HCT116 (cell line): Measurements from ENCODE around the gene EPB41L4A. TPM values are rescaled to one million over a fixed set of nuclear protein-coding genes. Genes with fewer than 3 reads are reported as not detected.

Source experiments
- ATAC-seq: fragments of 200-7000 bp; cut with Tn5 transposase; 2 replicates; pipeline ENCODE4 v1.9.1; 2020; ENCODE audit warnings: mild to moderate bottlenecking, moderate library complexity
- BruUV-seq: library from RNA; stranded (reverse); fragments of 400-500 nt; replicated peaks from 2 replicates; lab custom pipeline; 2021; lab: Mats Ljungman, UMichigan
- CTCF ChIA-PET: fragments of 300-600 bp; sonication (Branson Sonifier 250); formaldehyde crosslinking; loops from one replicate; lab custom pipeline; 2021; ENCODE audit warnings: antibody characterized with exemption; lab: Charles Lee
- POLR2A ChIA-PET: fragments of 300-600, 350-600 bp; sonication (Branson Sonifier 250); formaldehyde crosslinking; loops from one replicate; lab custom pipeline; 2021; ENCODE audit warnings: antibody characterized with exemption; lab: Charles Lee
- RAD21 ChIA-PET, 2 experiments: fragments of 300-600 bp; sonication (Branson Sonifier 250); formaldehyde crosslinking; loops; one replicate each; lab custom pipeline; 2023; ENCODE audit warnings: low total read pairs in 2 of 2; ENCODE audit not compliant: uncharacterized antibody in 2 of 2, unreplicated experiment in 2 of 2, low non-redundant PET in 1 of 2; lab: Charles Lee
- DNase-seq: peaks from one replicate; pipeline ENCODE4 v3.0.0-alpha.2; 2010; ENCODE audit warnings: low read depth, low spot score
- H2AFZ ChIP-seq: fragments of 200-600 bp; shearing (Covaris generic), sonication (generic); 2 replicates; pipeline ENCODE4 v1.6.1; 2017; ENCODE audit warnings: low read depth, mixed run types, mixed read lengths, antibody characterized with exemption, low read length; ENCODE audit not compliant: poor library complexity, severe bottlenecking
- H3K27ac ChIP-seq: 2 replicates; pipeline ENCODE4 v1.5.1; 2012; ENCODE audit warnings: low read depth, low read length
- H3K27me3 ChIP-seq: fragments of 200-600 bp; sonication (generic); 2 replicates; pipeline ENCODE4 v1.6.1; 2016; ENCODE audit warnings: mixed run types, low read length, mixed read lengths; ENCODE audit not compliant: insufficient read depth
- H3K36me3 ChIP-seq, 2 experiments: fragments of 200-500 bp in 1 of 2; fragments of 200-600 bp in 1 of 2; sonication (Bioruptor generic) in 1 of 2; sonication (generic) in 1 of 2; 2 replicates each; pipeline versions ENCODE4 v1.5.1 to v1.6.1; 2014 to 2016; ENCODE audit warnings: low read length in 2 of 2, inconsistent platforms in 1 of 2, mixed read lengths in 1 of 2, mixed run types in 1 of 2; ENCODE audit not compliant: insufficient read depth in 2 of 2, control insufficient read depth in 1 of 2
- H3K4me1 ChIP-seq, 2 experiments: fragments of 200-600 bp in 1 of 2; sonication (generic) in 1 of 2; 2 replicates each; pipeline versions ENCODE4 v1.5.1 to v1.6.1; 2012 to 2017; ENCODE audit warnings: low read length in 2 of 2, inconsistent platforms in 1 of 2, mild to moderate bottlenecking in 1 of 2, mixed read lengths in 1 of 2, mixed run types in 1 of 2, moderate library complexity in 1 of 2; ENCODE audit not compliant: insufficient read depth in 2 of 2, control insufficient read depth in 1 of 2
- H3K4me2 ChIP-seq: fragments of 200-600 bp; sonication (generic); 2 replicates; pipeline ENCODE4 v1.6.1; 2017; ENCODE audit warnings: mixed run types, low read length, mixed read lengths
- H3K4me3 ChIP-seq, 2 experiments: fragments of 200-600 bp in 1 of 2; sonication (generic) in 1 of 2; replicated peaks in 1 of 2; 2 replicates each; pipeline ENCODE4 v1.5.1; 2011 to 2016; ENCODE audit warnings: low read length in 2 of 2, control low read depth in 1 of 2, low read depth in 1 of 2, mild to moderate bottlenecking in 1 of 2, mixed read lengths in 1 of 2, mixed run types in 1 of 2
- H3K79me2 ChIP-seq: fragments of 200-600 bp; sonication (generic); 2 replicates; pipeline ENCODE4 v1.6.1; 2017; ENCODE audit warnings: mild to moderate bottlenecking, mixed run types, low read length, moderate library complexity, mixed read lengths; ENCODE audit not compliant: insufficient read depth
- H3K9ac ChIP-seq: fragments of 200-600 bp; sonication (generic); 2 replicates; pipeline ENCODE4 v1.6.1; 2016; ENCODE audit warnings: low read length, mixed read lengths
- H3K9me2 ChIP-seq: fragments of 200-600 bp; sonication (generic), shearing (Covaris generic); 2 replicates; pipeline ENCODE4 v1.6.1; 2017; ENCODE audit warnings: mixed run types, mild to moderate bottlenecking, moderate library complexity; ENCODE audit not compliant: insufficient read depth
- H3K9me3 ChIP-seq, 2 experiments: fragments of 200-500 bp in 1 of 2; fragments of 200-600 bp in 1 of 2; sonication (Bioruptor generic) in 1 of 2; sonication (generic) in 1 of 2; 2 replicates each; pipeline ENCODE4 v1.6.1; 2014 to 2017; ENCODE audit warnings: low read length in 2 of 2, mixed read lengths in 2 of 2, inconsistent platforms in 1 of 2, low read depth in 1 of 2, mild to moderate bottlenecking in 1 of 2, mixed run types in 1 of 2, moderate library complexity in 1 of 2; ENCODE audit not compliant: control insufficient read depth in 1 of 2, insufficient read depth in 1 of 2
- H4K20me1 ChIP-seq: fragments of 200-600 bp; sonication (generic), shearing (Covaris generic); 2 replicates; pipeline ENCODE4 v1.6.1; 2017; ENCODE audit warnings: mixed run types, mild to moderate bottlenecking, moderate library complexity; ENCODE audit not compliant: insufficient read depth
- CEBPB ChIP-seq: IDR thresholded peaks from 2 replicates; pipeline ENCODE4 v1.6.1; 2012; ENCODE audit warnings: low read depth
- EZH2 ChIP-seq: fragments of 200-600 bp; sonication (generic); IDR thresholded peaks from 2 replicates; pipeline ENCODE4 v1.6.1; 2017; ENCODE audit warnings: antibody characterized with exemption, mixed run types
- EZH2phosphoT487 ChIP-seq: fragments of 200-600 bp; IDR thresholded peaks from 2 replicates; pipeline ENCODE4 v1.6.1; 2018; ENCODE audit warnings: antibody characterized with exemption, borderline replicate concordance
- FOSL1 ChIP-seq: IDR thresholded peaks from 2 replicates; pipeline ENCODE4 v1.6.1; 2012; ENCODE audit warnings: low read depth
- JUND ChIP-seq: IDR thresholded peaks from 2 replicates; pipeline ENCODE4 v1.6.1; 2012
- POLR2A ChIP-seq: IDR thresholded peaks from 2 replicates; pipeline ENCODE4 v1.7.0; 2011; ENCODE audit warnings: borderline replicate concordance; ENCODE audit not compliant: insufficient read depth, insufficient read length; ENCODE audit errors: extremely low read depth
- POLR2AphosphoS5 ChIP-seq: IDR thresholded peaks from 2 replicates; pipeline ENCODE4 v1.6.1; 2011; ENCODE audit warnings: mild to moderate bottlenecking, low read depth, low read length, moderate library complexity
- SIN3A ChIP-seq: IDR thresholded peaks from 2 replicates; pipeline ENCODE4 v1.6.1; 2012; ENCODE audit warnings: low read depth
- SRF ChIP-seq: IDR thresholded peaks from 2 replicates; pipeline ENCODE4 v1.6.1; 2012; ENCODE audit warnings: low read depth
- TCF7L2 ChIP-seq: IDR thresholded peaks from 2 replicates; pipeline ENCODE4 v1.7.0; 2011; ENCODE audit warnings: borderline replicate concordance, inconsistent platforms; ENCODE audit not compliant: insufficient read depth, insufficient read length; ENCODE audit errors: extremely low read depth
- YY1 ChIP-seq: IDR thresholded peaks from 2 replicates; pipeline ENCODE4 v1.6.1; 2011; ENCODE audit warnings: low read length, low read depth, moderate library complexity, mild to moderate bottlenecking; ENCODE audit not compliant: insufficient replicate concordance; ENCODE audit errors: extremely low read depth
- intact Hi-C: fragments of 100-400 bp; cut with micrococcal nuclease; formaldehyde crosslinking; loops from 2 replicates; pipeline ENCODE4 v1.10.0; 2022
- total RNA-seq: library from RNA; stranded (reverse); gene quantifications from one replicate; pipeline ENCODE4 v1.2.1, GENCODE V29; 2021; ENCODE audit not compliant: unreplicated experiment
- TF ChIP-seq, protein P1 (sequence below): IDR thresholded peaks from 2 replicates; pipeline ENCODE4 v1.6.1; 2012
- TF ChIP-seq, protein P2 (sequence below), 3 experiments: fragments of 200-600 bp in 1 of 3; sonication (generic) in 1 of 3; IDR thresholded peaks in 2 of 3; conservative IDR thresholded peaks in 1 of 3; 2 replicates each; pipeline ENCODE4 v1.5.1; 2012 to 2017; ENCODE audit warnings: low read depth in 2 of 3, low read length in 2 of 3, antibody characterized with exemption in 1 of 3, borderline replicate concordance in 1 of 3, control low read depth in 1 of 3, mild to moderate bottlenecking in 1 of 3, mixed read lengths in 1 of 3, mixed run types in 1 of 3, moderate library complexity in 1 of 3; ENCODE audit not compliant: insufficient read depth in 1 of 3
- TF ChIP-seq, protein P3 (sequence below): IDR thresholded peaks from 2 replicates; pipeline ENCODE4 v1.6.1; 2012; ENCODE audit warnings: low read depth
- TF ChIP-seq, protein P4 (sequence below): IDR thresholded peaks from 2 replicates; pipeline ENCODE4 v1.6.1; 2011; ENCODE audit warnings: mild to moderate bottlenecking, low read length, moderate library complexity; ENCODE audit not compliant: insufficient replicate concordance; ENCODE audit errors: extremely low read depth

EPB41L4A gene
- total RNA-seq, 1 experiment from 2014 or later = 2.8 TPM

- intact Hi-C loops = no loop called here
- no peaks in the 10 kb centered on the region for H3K9me3 ChIP-seq
- BruUV-seq = no TSS peak
- no peak for ATAC-seq
- DNase-seq = no peak
- no peaks in the 10 kb centered on the region for H4K20me1 ChIP-seq
- POLR2A ChIA-PET = no interaction called here
- H3K9me2 ChIP-seq = no peaks in the 10 kb centered on the region
- H3K27ac ChIP-seq = no peak overlapping the region
- H3K27me3 ChIP-seq = 0 out of 2 replicates have a peak, but pooled peaks cover 3% of the 10 kb centered on the region
- TF ChIP-seq EZH2phosphoT487 (no peak), SIN3A (no peak), FOSL1 (no peak), TCF7L2 (no peak), SRF (no peak), POLR2A (no peak), JUND (no peak), YY1 (no peak), CEBPB (no peak), EZH2 (no peak), POLR2AphosphoS5 (no peak)
- TF ChIP-seq, protein P1, sequence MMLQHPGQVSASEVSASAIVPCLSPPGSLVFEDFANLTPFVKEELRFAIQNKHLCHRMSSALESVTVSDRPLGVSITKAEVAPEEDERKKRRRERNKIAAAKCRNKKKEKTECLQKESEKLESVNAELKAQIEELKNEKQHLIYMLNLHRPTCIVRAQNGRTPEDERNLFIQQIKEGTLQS = no peak
- TF ChIP-seq, protein P2, sequence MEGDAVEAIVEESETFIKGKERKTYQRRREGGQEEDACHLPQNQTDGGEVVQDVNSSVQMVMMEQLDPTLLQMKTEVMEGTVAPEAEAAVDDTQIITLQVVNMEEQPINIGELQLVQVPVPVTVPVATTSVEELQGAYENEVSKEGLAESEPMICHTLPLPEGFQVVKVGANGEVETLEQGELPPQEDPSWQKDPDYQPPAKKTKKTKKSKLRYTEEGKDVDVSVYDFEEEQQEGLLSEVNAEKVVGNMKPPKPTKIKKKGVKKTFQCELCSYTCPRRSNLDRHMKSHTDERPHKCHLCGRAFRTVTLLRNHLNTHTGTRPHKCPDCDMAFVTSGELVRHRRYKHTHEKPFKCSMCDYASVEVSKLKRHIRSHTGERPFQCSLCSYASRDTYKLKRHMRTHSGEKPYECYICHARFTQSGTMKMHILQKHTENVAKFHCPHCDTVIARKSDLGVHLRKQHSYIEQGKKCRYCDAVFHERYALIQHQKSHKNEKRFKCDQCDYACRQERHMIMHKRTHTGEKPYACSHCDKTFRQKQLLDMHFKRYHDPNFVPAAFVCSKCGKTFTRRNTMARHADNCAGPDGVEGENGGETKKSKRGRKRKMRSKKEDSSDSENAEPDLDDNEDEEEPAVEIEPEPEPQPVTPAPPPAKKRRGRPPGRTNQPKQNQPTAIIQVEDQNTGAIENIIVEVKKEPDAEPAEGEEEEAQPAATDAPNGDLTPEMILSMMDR (IDR thresholded peaks at IDR 0.05 in 2 of 3, conservative IDR thresholded peaks at IDR 0.05 in 1 of 3; ENCODE audit: borderline replicate concordance in 1 of 3, insufficient read depth in 1 of 3, low read depth in 2 of 3, low read length in 2 of 3) = no peak
- TF ChIP-seq, protein P3, sequence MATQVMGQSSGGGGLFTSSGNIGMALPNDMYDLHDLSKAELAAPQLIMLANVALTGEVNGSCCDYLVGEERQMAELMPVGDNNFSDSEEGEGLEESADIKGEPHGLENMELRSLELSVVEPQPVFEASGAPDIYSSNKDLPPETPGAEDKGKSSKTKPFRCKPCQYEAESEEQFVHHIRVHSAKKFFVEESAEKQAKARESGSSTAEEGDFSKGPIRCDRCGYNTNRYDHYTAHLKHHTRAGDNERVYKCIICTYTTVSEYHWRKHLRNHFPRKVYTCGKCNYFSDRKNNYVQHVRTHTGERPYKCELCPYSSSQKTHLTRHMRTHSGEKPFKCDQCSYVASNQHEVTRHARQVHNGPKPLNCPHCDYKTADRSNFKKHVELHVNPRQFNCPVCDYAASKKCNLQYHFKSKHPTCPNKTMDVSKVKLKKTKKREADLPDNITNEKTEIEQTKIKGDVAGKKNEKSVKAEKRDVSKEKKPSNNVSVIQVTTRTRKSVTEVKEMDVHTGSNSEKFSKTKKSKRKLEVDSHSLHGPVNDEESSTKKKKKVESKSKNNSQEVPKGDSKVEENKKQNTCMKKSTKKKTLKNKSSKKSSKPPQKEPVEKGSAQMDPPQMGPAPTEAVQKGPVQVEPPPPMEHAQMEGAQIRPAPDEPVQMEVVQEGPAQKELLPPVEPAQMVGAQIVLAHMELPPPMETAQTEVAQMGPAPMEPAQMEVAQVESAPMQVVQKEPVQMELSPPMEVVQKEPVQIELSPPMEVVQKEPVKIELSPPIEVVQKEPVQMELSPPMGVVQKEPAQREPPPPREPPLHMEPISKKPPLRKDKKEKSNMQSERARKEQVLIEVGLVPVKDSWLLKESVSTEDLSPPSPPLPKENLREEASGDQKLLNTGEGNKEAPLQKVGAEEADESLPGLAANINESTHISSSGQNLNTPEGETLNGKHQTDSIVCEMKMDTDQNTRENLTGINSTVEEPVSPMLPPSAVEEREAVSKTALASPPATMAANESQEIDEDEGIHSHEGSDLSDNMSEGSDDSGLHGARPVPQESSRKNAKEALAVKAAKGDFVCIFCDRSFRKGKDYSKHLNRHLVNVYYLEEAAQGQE = no peak
- TF ChIP-seq, protein P4, sequence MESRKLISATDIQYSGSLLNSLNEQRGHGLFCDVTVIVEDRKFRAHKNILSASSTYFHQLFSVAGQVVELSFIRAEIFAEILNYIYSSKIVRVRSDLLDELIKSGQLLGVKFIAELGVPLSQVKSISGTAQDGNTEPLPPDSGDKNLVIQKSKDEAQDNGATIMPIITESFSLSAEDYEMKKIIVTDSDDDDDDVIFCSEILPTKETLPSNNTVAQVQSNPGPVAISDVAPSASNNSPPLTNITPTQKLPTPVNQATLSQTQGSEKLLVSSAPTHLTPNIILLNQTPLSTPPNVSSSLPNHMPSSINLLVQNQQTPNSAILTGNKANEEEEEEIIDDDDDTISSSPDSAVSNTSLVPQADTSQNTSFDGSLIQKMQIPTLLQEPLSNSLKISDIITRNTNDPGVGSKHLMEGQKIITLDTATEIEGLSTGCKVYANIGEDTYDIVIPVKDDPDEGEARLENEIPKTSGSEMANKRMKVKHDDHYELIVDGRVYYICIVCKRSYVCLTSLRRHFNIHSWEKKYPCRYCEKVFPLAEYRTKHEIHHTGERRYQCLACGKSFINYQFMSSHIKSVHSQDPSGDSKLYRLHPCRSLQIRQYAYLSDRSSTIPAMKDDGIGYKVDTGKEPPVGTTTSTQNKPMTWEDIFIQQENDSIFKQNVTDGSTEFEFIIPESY = no peak
- TF ChIP-seq, all 23 proteins: peak for 0
- no peaks in the 10 kb centered on the region for H3K36me3 ChIP-seq
- no peaks in the 10 kb centered on the region for H3K4me1 ChIP-seq
- ChIA-PET RAD21 (no interaction called here), CTCF (no interaction called here)
- H3K4me3 ChIP-seq = no peak overlapping the region
- H3K9ac ChIP-seq = no peak overlapping the region
- no peaks in the 10 kb centered on the region for H3K79me2 ChIP-seq
- no peak overlapping the region for H2AFZ ChIP-seq
- no peak overlapping the region for H3K4me2 ChIP-seq
Observed at GRCh38 chr5:112388074-112388473, 31.0 kb downstream of the EPB41L4A start.
